Loucy (cell line): ENCODE results near the gene RWDD4.

Experiments
- EZH2phosphoT487 ChIP-seq: fragments of 200-600 bp; IDR thresholded peaks from 2 replicates; pipeline ENCODE4 v1.6.1; 2018; ENCODE audit warnings: antibody characterized with exemption, mild to moderate bottlenecking, moderate library complexity, borderline replicate concordance
- TF ChIP-seq, protein P1 (sequence below): fragments of 200-600 bp; sonication (generic); conservative IDR thresholded peaks from 2 replicates; pipeline ENCODE4 v1.5.1; 2014; ENCODE audit warnings: mild to moderate bottlenecking, antibody characterized with exemption, low read length

DNA sequence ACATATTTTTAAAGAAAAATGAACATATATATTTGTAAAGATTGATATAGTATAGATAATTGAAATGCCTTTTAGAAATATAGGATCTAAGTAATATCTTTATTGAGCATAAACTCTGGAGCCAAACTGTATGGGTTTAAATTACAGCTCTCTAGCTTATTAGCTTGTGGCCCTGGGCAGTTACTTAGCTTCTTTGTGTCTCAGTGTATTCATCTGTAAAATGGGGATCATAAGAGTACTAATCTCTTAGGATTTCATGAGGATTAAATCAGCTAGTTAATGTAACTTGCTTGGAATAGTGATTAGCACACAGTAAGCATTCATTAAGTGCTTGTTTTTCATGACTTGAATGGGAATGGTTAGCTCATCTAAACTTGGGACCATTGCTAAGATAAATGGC, 32.9 kb upstream of the RWDD4 start:
- TF ChIP-seq, protein P1, sequence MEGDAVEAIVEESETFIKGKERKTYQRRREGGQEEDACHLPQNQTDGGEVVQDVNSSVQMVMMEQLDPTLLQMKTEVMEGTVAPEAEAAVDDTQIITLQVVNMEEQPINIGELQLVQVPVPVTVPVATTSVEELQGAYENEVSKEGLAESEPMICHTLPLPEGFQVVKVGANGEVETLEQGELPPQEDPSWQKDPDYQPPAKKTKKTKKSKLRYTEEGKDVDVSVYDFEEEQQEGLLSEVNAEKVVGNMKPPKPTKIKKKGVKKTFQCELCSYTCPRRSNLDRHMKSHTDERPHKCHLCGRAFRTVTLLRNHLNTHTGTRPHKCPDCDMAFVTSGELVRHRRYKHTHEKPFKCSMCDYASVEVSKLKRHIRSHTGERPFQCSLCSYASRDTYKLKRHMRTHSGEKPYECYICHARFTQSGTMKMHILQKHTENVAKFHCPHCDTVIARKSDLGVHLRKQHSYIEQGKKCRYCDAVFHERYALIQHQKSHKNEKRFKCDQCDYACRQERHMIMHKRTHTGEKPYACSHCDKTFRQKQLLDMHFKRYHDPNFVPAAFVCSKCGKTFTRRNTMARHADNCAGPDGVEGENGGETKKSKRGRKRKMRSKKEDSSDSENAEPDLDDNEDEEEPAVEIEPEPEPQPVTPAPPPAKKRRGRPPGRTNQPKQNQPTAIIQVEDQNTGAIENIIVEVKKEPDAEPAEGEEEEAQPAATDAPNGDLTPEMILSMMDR = no peak
- TF ChIP-seq EZH2phosphoT487 = no peak
